GM21515 (cell line): ENCODE results near the gene CAT.
A peak's percentile ranks its signal among the peaks of the same experiment; 100 is the strongest.

ENCODE experiments used
- ATAC-seq: cut with Tn5 transposase; IDR thresholded peaks from one replicate; pipeline ENCODE4 v1.9.1; 2021; ENCODE audit not compliant: unreplicated experiment

The CAT gene

GRCh38 chr11:34493926-34494595 is 55.3 kb downstream of the CAT start:
- ATAC-seq: no peak

- ATAC-seq: no peak
These were observed 56.5 kb downstream of the CAT start for GRCh38 chr11:34495239-34495723.

GRCh38 chr11:34495724-34496377 is 57.1 kb downstream of the CAT start:
- ATAC-seq: no peak

GRCh38 chr11:34499719-34500500 is 61.2 kb downstream of the CAT start:
- no peak for ATAC-seq

- no peak for ATAC-seq
These were observed 62.8 kb downstream of the CAT start for GRCh38 chr11:34501500-34501899.

- ATAC-seq: no peak
These were observed 63.2 kb downstream of the CAT start for GRCh38 chr11:34501949-34502348.

- no peak for ATAC-seq
These were observed 64.2 kb downstream of the CAT start for GRCh38 chr11:34502949-34503348.

GRCh38 chr11:34505874-34506273 is 67.1 kb downstream of the CAT start:
- ATAC-seq: no peak

GRCh38 chr11:34507156-34507555 is 68.4 kb downstream of the CAT start:
- no peak for ATAC-seq

GRCh38 chr11:34507610-34508009 is 68.9 kb downstream of the CAT start:
- ATAC-seq: no peak

GRCh38 chr11:34508524-34508923 is 69.8 kb downstream of the CAT start:
- ATAC-seq: no peak

GRCh38 chr11:34509336-34509876 is 70.7 kb downstream of the CAT start:
- ATAC-seq: no peak

GRCh38 chr11:34510218-34510617 is 71.5 kb downstream of the CAT start:
- no peak for ATAC-seq

GRCh38 chr11:34510673-34511072 is 71.9 kb downstream of the CAT start:
- ATAC-seq: no peak

- peak; percentile 85 for ATAC-seq
These were observed 74.3 kb downstream of the CAT start for GRCh38 chr11:34512840-34513681.

GRCh38 chr11:34513682-34514449 is 75.1 kb downstream of the CAT start, which contains the start of gene ELF5:
TSS of gene ELF5 (minus strand) at chr11:34513794. CDS start at chr11:34505749, 8,045 bp downstream.
- no peak for ATAC-seq

- ATAC-seq: no peak
These were observed 75.9 kb downstream of the CAT start for GRCh38 chr11:34514597-34514996.

- no peak for ATAC-seq
These were observed 77.7 kb downstream of the CAT start for GRCh38 chr11:34516247-34517040.
